ENCODE results near the gene ERLIN1. TPM values are rescaled to one million over a fixed set of nuclear protein-coding genes. Genes with fewer than 3 reads are reported as not detected.

ERLIN1 gene
- total and polyA plus RNA-seq, 5 donors, result 3.4 to 10.3 (median 9.2) TPM

- no peak overlapping the region for H3K4me3 ChIP-seq (ENCODE audit: low read length)
- intact Hi-C loops (cut with DNase I), result no loop called here
These were observed 76.2 kb downstream of the ERLIN1 start for GRCh38 chr10:100109670-100110069.

GRCh38 chr10:100106865-100107264 lies 79.0 kb downstream of the ERLIN1 start:
- Histone ChIP-seq H3K27ac (ENCODE audit: low read length) (no peak overlapping the region), H3K4me1 (ENCODE audit: control insufficient read depth, insufficient read depth, low read length) (no peaks in the 10 kb centered on the region), H3K27me3 (ENCODE audit: control insufficient read depth, insufficient read depth) (no peaks in the 10 kb centered on the region), H3K9me3 (ENCODE audit: control insufficient read depth, low read length) (no peaks in the 10 kb centered on the region), H3K4me3 (ENCODE audit: low read length) (no peak overlapping the region)
- ATAC-seq, result no peak
- intact Hi-C loops (cut with DNase I), result no loop called here
- WGBS, result 79% methylated on average over 11 of the region's 11 CpGs
- DNase-seq, result no peak

More at GRCh38 chr10:100109670-100110069, 76.2 kb downstream of the ERLIN1 start:
- no peak for ATAC-seq
- Histone ChIP-seq H3K9me3 (ENCODE audit: control insufficient read depth, low read length) (no peaks in the 10 kb centered on the region), H3K27me3 (ENCODE audit: control insufficient read depth, insufficient read depth) (no peaks in the 10 kb centered on the region), H3K27ac (ENCODE audit: low read length) (no peak overlapping the region), H3K4me1 (ENCODE audit: control insufficient read depth, insufficient read depth, low read length) (no peaks in the 10 kb centered on the region)
- DNase-seq, result no peak
- 36% methylated on average over 3 of the region's 3 CpGs for WGBS

- DNase-seq, result no peak
- Histone ChIP-seq H3K27ac (ENCODE audit: low read length) (no peak overlapping the region), H3K4me1 (ENCODE audit: control insufficient read depth, insufficient read depth, low read length) (no peaks in the 10 kb centered on the region), H3K9me3 (ENCODE audit: control insufficient read depth, low read length) (no peaks in the 10 kb centered on the region), H3K27me3 (ENCODE audit: control insufficient read depth, insufficient read depth) (no peaks in the 10 kb centered on the region), H3K4me3 (ENCODE audit: low read length) (no peak overlapping the region)
- WGBS, result 70% methylated on average over 5 of the region's 5 CpGs
- no peak for ATAC-seq
- intact Hi-C loops (cut with DNase I), result no loop called here
These were observed 81.5 kb downstream of the ERLIN1 start for GRCh38 chr10:100104300-100104699.

- WGBS, result 51% methylated on average over 5 of the region's 5 CpGs
- ATAC-seq, result no peak
- Histone ChIP-seq H3K4me1 (ENCODE audit: control insufficient read depth, insufficient read depth, low read length) (no peaks in the 10 kb centered on the region), H3K27me3 (ENCODE audit: control insufficient read depth, insufficient read depth) (no peaks in the 10 kb centered on the region), H3K9me3 (ENCODE audit: control insufficient read depth, low read length) (no peaks in the 10 kb centered on the region), H3K27ac (ENCODE audit: low read length) (no peak overlapping the region), H3K4me3 (ENCODE audit: low read length) (no peak overlapping the region)
- intact Hi-C loops (cut with DNase I), result no loop called here
- no peak for DNase-seq
These were observed 82.2 kb downstream of the ERLIN1 start for GRCh38 chr10:100103581-100103980.

- no peak for ATAC-seq
- WGBS, result 60% methylated on average over 6 of the region's 6 CpGs
These were observed 84.4 kb downstream of the ERLIN1 start for GRCh38 chr10:100101192-100102076.

GRCh38 chr10:100100651-100101184 lies 85.1 kb downstream of the ERLIN1 start:
- 53% methylated on average over 6 of the region's 6 CpGs for WGBS
- intact Hi-C loops (cut with DNase I), result no loop called here
- Histone ChIP-seq H3K27me3 (ENCODE audit: control insufficient read depth, insufficient read depth) (no peaks in the 10 kb centered on the region), H3K27ac (ENCODE audit: low read length) (no peak overlapping the region), H3K4me3 (ENCODE audit: low read length) (no peak overlapping the region), H3K4me1 (ENCODE audit: control insufficient read depth, insufficient read depth, low read length) (no peaks in the 10 kb centered on the region), H3K9me3 (ENCODE audit: control insufficient read depth, low read length) (peaks cover 2% of the 10 kb centered on the region)
- ATAC-seq (no peak), DNase-seq (no peak)

More at GRCh38 chr10:100101192-100102076, 84.4 kb downstream of the ERLIN1 start:
- no peak overlapping the region for H3K4me3 ChIP-seq (ENCODE audit: low read length)
- H3K27me3 ChIP-seq (ENCODE audit: control insufficient read depth, insufficient read depth), result no peaks in the 10 kb centered on the region
- DNase-seq, result no peak
- H3K4me1 ChIP-seq (ENCODE audit: control insufficient read depth, insufficient read depth, low read length), result no peaks in the 10 kb centered on the region
- H3K9me3 ChIP-seq (ENCODE audit: control insufficient read depth, low read length), result peaks cover 2% of the 10 kb centered on the region
- no peak overlapping the region for H3K27ac ChIP-seq (ENCODE audit: low read length)
- intact Hi-C loops (cut with DNase I), result no loop called here

Other genes starting within 250 kb of the ERLIN1 start
- 10 to 100 TPM in 1 of 4 donors, 1 to 10 TPM in 3; 7.6 to 10.0 (median 8.0) TPM for gene DNMBP, start 176.1 kb downstream of the ERLIN1 start, total RNA-seq
- gene DNMBP, start 176.1 kb downstream of the ERLIN1 start, polyA plus RNA-seq, result 5.5 TPM
- not detected for gene CPN1, start 104.2 kb downstream of the ERLIN1 start, total RNA-seq
- gene CPN1, start 104.2 kb downstream of the ERLIN1 start, polyA plus RNA-seq, result not detected
- 10 to 100 TPM in 3 of 4 donors, 1 to 10 TPM in 1; 9.8 to 12.9 (median 10.3) TPM for gene CHUK, start 43.6 kb upstream of the ERLIN1 start, total RNA-seq
- 6.0 TPM for gene CHUK, start 43.6 kb upstream of the ERLIN1 start, polyA plus RNA-seq
- gene CWF19L1, start 81.6 kb upstream of the ERLIN1 start, total RNA-seq, result 10 to 100 TPM; 13.2 to 15.5 (median 14.3) TPM
- gene CWF19L1, start 81.6 kb upstream of the ERLIN1 start, polyA plus RNA-seq, result 14.4 TPM
- gene BLOC1S2, start 100.7 kb upstream of the ERLIN1 start, total RNA-seq, result 10 to 100 TPM; 18.6 to 26.1 (median 21.9) TPM
- gene BLOC1S2, start 100.7 kb upstream of the ERLIN1 start, polyA plus RNA-seq, result 26.8 TPM
- gene PKD2L1, start 144.2 kb upstream of the ERLIN1 start, total RNA-seq, result not detected
- not detected for gene PKD2L1, start 144.2 kb upstream of the ERLIN1 start, polyA plus RNA-seq
- 10 to 100 TPM; 12.2 to 45.4 (median 23.4) TPM for gene SCD, start 161.2 kb upstream of the ERLIN1 start, total RNA-seq
- 116 TPM for gene SCD, start 161.2 kb upstream of the ERLIN1 start, polyA plus RNA-seq